Kidney (tissue), 14 donors: ENCODE results near the gene F12. TPM values are rescaled to one million over a fixed set of nuclear protein-coding genes. Genes with fewer than 3 reads are reported as not detected.

Source experiments
- DNase-seq, 5 donors: peaks; one replicate each; pipeline ENCODE4 v3.0.0-alpha.2; 2013 to 2020
- FAIRE-seq: peaks from 2 replicates; lab custom pipeline; 2012; peaks lifted over from hg19 to GRCh38; lab: Jason Lieb, UNC
- H3K27ac ChIP-seq, 2 donors: one replicate each; pipeline ENCODE4 v1.7.0; 2013; ENCODE audit warnings: low read depth in 2 of 2, low read length in 2 of 2, inconsistent platforms in 1 of 2
- H3K27me3 ChIP-seq: one replicate; pipeline ENCODE4 v1.7.1; 2013; ENCODE audit warnings: low read length, inconsistent platforms; ENCODE audit not compliant: control insufficient read depth, insufficient read depth
- H3K36me3 ChIP-seq, 3 donors: one replicate each; pipeline versions ENCODE4 v1.7.0 to v1.7.1; 2013; ENCODE audit warnings: low read length in 3 of 3, control low read depth in 1 of 3, inconsistent platforms in 1 of 3; ENCODE audit not compliant: insufficient read depth in 3 of 3, control insufficient read depth in 2 of 3
- H3K4me1 ChIP-seq, 3 donors: one replicate each; pipeline versions ENCODE4 v1.7.0 to v1.7.1; 2013; ENCODE audit warnings: low read length in 3 of 3, inconsistent platforms in 1 of 3, low read depth in 1 of 3; ENCODE audit not compliant: control insufficient read depth in 2 of 3, insufficient read depth in 2 of 3
- H3K4me3 ChIP-seq, 3 donors: one replicate each; pipeline versions ENCODE4 v1.7.0 to v1.8.1; 2013; ENCODE audit warnings: low read length in 3 of 3, control low read depth in 1 of 3, inconsistent platforms in 1 of 3
- H3K9ac ChIP-seq, 3 donors: one replicate each; pipeline versions ENCODE4 v1.7.0 to v1.7.1; 2013; ENCODE audit warnings: low read length in 3 of 3, control low read depth in 1 of 3, inconsistent platforms in 1 of 3
- H3K9me3 ChIP-seq, 3 donors: one replicate each; pipeline versions ENCODE4 v1.7.0 to v1.7.1; 2013; ENCODE audit warnings: low read length in 3 of 3, control low read depth in 1 of 3, inconsistent platforms in 1 of 3; ENCODE audit not compliant: control insufficient read depth in 2 of 3, insufficient read depth in 1 of 3
- CTCF ChIP-seq: IDR thresholded peaks from 3 replicates; pipeline ENCODE4 v1.5.1; 2012; ENCODE audit warnings: mild to moderate bottlenecking, moderate library complexity, borderline replicate concordance; ENCODE audit not compliant: insufficient read depth; ENCODE audit errors: extremely low read depth
- intact Hi-C: fragments of 100-400 bp; cut with DNase I; formaldehyde crosslinking; loops from one replicate; pipeline ENCODE4 v1.11.1; 2022
- polyA plus RNA-seq: library from polyadenylated mRNA; stranded (reverse); fragments of 350-450 nt; fragmentation: Illumina TruSeq; extraction: RNeasy Lipid Tissue Mini Kit (QIAGEN cat#74804); gene quantifications from one replicate; pipeline ENCODE4 v1.2.3, GENCODE V29; 2014; ENCODE audit warnings: low read depth, low replicate concordance; ENCODE audit not compliant: insufficient read depth
- total RNA-seq: library from RNA; stranded (reverse); fragmentation: NEBNext Ultra II Directional; extraction: Animal tissue kit (Norgen Biotek cat#: 25700); gene quantifications from one replicate; pipeline ENCODE4 v1.2.1, GENCODE V29; 2021
- donor health status: control.
- donor health status: control.
- donor health status: control.
- donor health status: control.
- donor health status: control.
- donor health status: DM: yes; HTN: yes; CAD: no.
- donor health status: Normal renal cell carcinoma (clear cell type).

F12 gene
- total and polyA plus RNA-seq, 2 donors from 2014 or later = 3.1 to 4.2 TPM

- Histone ChIP-seq H3K9ac (no peak overlapping the region), H3K27ac (no peak overlapping the region), H3K9me3 (no peaks in the 10 kb centered on the region), H3K27me3 (no peaks in the 10 kb centered on the region), H3K36me3 (no peaks in the 10 kb centered on the region), H3K4me3 (no peak overlapping the region), H3K4me1 (peaks cover 0 to 38% (median 23%) of the 10 kb centered on the region in 3 donors)
- DNase-seq (no peak), FAIRE-seq (no peak)
- no peak for TF ChIP-seq CTCF
- intact Hi-C loops = no loop called here
Measured at GRCh38 chr5:177372910-177373309, 36.5 kb downstream of the F12 start.

- Histone ChIP-seq H3K27ac (no peak overlapping the region), H3K36me3 (no peaks in the 10 kb centered on the region), H3K4me3 (peak overlapping the region in 1 of 3 donors; percentile 72), H3K4me1 (peaks cover 0 to 40% (median 29%) of the 10 kb centered on the region in 3 donors), H3K9me3 (no peaks in the 10 kb centered on the region), H3K9ac (no peak overlapping the region), H3K27me3 (no peaks in the 10 kb centered on the region)
- no peak for TF ChIP-seq CTCF
- FAIRE-seq (no peak), DNase-seq (no peak)
- intact Hi-C loops = no loop called here
Measured at GRCh38 chr5:177372034-177372896, 37.1 kb downstream of the F12 start.

GRCh38 chr5:177371120-177372033 is 38.0 kb downstream of the F12 start:
- Histone ChIP-seq H3K9me3 (no peaks in the 10 kb centered on the region), H3K36me3 (no peaks in the 10 kb centered on the region), H3K9ac (peak overlapping the region in 2 of 3 donors; percentile 71 to 85), H3K27ac (peak overlapping the region; percentile 57 to 72), H3K27me3 (no peaks in the 10 kb centered on the region), H3K4me1 (peaks cover 1 to 37% (median 28%) of the 10 kb centered on the region in 3 donors), H3K4me3 (peak overlapping the region; percentile 36 to 72 (median 71))
- no peak for TF ChIP-seq CTCF
- FAIRE-seq = no peak
- intact Hi-C loops = no loop called here
- peak in 1 of 5 donors; percentile 72 for DNase-seq
